ENCODE data around the gene MECR.
"Not testable (repeated sequence)": the region's sequence is repeated elsewhere in the genome, so short reads cannot be mapped to it uniquely, and the experiment has no call there.

- TF ChIP-seq CTCF, POLR2AphosphoS5, POLR2A, EP300 (IDR thresholded peaks at IDR 0.05): not testable (repeated sequence)
Observed at GRCh38 chr1:29222260-29222659, 8.5 kb downstream of the MECR start.

Measured in upper lobe of left lung (tissue), 4 donors.